SU-DHL-6 (cell line): ENCODE results near the gene COL25A1.

Experiments used
- CTCF ChIP-seq: fragments of 200-600 bp; sonication (generic); IDR thresholded peaks from one replicate; pipeline ENCODE4 v1.5.1; 2017; ENCODE audit warnings: antibody characterized with exemption, mild to moderate bottlenecking, low read length, moderate library complexity; ENCODE audit not compliant: insufficient read depth, poor library complexity, severe bottlenecking
- EZH2phosphoT487 ChIP-seq: fragments of 200-600 bp; sonication (generic), shearing (Covaris generic); conservative IDR thresholded peaks from 2 replicates; pipeline ENCODE4 v1.6.1; 2018; ENCODE audit warnings: mild to moderate bottlenecking, antibody characterized with exemption, low read length, moderate library complexity, mixed read lengths

- TF ChIP-seq CTCF (no peak), EZH2phosphoT487 (no peak)
Observed at GRCh38 chr4:109325698-109326097, 23.2 kb upstream of the COL25A1 start.
